Skeletal muscle satellite cell (primary cell): ENCODE results near the gene NPM3.

Source experiments
- H3K27me3 ChIP-seq: 2 replicates; pipeline ENCODE4 v1.7.0; 2013; ENCODE audit warnings: low read length; ENCODE audit not compliant: control insufficient read depth, insufficient read depth
- H3K36me3 ChIP-seq: 2 replicates; pipeline ENCODE4 v1.7.0; 2013; ENCODE audit warnings: mild to moderate bottlenecking, control low read depth, low read length; ENCODE audit not compliant: insufficient read depth
- H3K4me1 ChIP-seq: 2 replicates; pipeline ENCODE4 v1.7.0; 2013; ENCODE audit warnings: low read length; ENCODE audit not compliant: control insufficient read depth, insufficient read depth
- H3K4me2 ChIP-seq: 2 replicates; pipeline ENCODE4 v1.7.0; 2013; ENCODE audit warnings: mild to moderate bottlenecking, low read length
- H3K4me3 ChIP-seq: 2 replicates; pipeline ENCODE4 v1.7.0; 2013; ENCODE audit warnings: low read length
- H3K9ac ChIP-seq: 2 replicates; pipeline ENCODE4 v1.7.0; 2013; ENCODE audit warnings: mild to moderate bottlenecking, low read depth, low read length, moderate library complexity
- H3K9me3 ChIP-seq: replicated peaks from 2 replicates; pipeline ENCODE4 v1.7.0; 2013; ENCODE audit warnings: mild to moderate bottlenecking, control low read depth, low read length

The NPM3 gene

DNA sequence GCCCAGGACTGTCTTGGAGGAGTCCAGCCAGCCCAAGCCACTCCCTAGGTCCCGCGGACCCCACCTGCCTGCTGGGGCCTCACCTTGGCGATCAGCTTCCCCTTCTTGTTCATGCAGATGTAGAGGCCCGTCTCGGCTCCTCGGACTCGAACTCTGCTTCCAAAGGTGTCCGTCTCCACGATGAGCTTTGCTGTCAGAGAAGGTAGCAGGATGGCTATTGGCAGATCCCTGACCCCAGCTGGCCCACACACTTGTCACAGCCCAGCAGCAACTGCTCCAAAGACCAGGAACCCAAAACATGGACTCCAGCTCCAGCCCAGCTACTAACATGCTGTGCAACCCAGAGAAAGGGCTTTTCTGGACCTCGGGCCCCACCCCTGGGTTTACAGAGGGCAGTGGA is 11.9 kb downstream of the NPM3 start:
- Histone ChIP-seq H3K4me2 (no peak overlapping the region), H3K4me3 (no peak overlapping the region), H3K9me3 (no peaks in the 10 kb centered on the region), H3K36me3 (no peaks in the 10 kb centered on the region), H3K9ac (no peak overlapping the region), H3K4me1 (no peaks in the 10 kb centered on the region), H3K27me3 (peaks cover 71% of the 10 kb centered on the region)

DNA sequence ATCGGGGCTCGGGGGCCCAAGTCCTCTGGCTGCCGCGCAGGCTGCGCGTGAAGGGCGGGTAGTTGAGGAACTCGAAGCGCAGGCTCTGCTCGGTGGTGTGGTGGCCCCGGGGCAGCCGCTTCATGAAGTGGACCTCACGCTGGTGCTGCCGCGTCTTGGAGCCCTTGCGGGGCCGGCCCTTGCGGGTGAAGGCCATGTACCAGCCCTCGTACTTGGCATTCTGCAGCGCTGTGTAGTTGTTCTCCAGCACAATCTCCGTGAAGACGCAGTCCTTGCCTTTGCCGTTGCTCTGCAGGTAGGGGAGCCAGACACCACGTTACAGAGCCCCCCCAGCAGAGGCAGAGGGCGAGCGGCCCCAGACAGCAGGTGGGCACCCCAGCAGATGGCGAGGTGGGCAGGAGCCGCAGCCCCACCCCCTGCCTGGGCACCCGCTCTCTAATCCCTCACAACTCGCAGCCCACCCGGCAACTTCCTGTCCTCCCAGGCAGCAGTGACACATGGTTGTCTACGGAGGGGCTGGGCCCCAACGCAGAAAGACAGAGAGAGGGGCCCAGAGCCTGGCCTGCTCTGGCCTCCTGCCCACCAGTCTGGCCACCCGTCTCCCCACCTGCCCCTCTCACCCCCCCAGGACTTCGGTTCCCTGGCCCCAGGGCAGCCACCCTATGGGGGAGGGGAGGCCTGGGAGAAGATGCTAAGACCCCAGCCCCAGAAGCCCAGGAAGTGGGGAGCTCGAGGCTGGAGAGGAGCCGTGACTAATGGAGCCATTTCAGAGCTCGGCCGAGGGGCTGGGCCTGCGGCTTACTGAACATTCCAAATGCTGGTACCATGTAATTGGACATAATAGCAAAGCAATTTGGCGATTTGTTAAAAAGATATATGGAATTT is 12.7 kb downstream of the NPM3 start:
- no peaks in the 10 kb centered on the region for H3K4me1 ChIP-seq
- no peak overlapping the region for H3K4me2 ChIP-seq
- H3K27me3 ChIP-seq = peaks cover 77% of the 10 kb centered on the region
- no peak overlapping the region for H3K4me3 ChIP-seq
- no peak overlapping the region for H3K9ac ChIP-seq
- H3K9me3 ChIP-seq = no peaks in the 10 kb centered on the region
- no peaks in the 10 kb centered on the region for H3K36me3 ChIP-seq

DNA sequence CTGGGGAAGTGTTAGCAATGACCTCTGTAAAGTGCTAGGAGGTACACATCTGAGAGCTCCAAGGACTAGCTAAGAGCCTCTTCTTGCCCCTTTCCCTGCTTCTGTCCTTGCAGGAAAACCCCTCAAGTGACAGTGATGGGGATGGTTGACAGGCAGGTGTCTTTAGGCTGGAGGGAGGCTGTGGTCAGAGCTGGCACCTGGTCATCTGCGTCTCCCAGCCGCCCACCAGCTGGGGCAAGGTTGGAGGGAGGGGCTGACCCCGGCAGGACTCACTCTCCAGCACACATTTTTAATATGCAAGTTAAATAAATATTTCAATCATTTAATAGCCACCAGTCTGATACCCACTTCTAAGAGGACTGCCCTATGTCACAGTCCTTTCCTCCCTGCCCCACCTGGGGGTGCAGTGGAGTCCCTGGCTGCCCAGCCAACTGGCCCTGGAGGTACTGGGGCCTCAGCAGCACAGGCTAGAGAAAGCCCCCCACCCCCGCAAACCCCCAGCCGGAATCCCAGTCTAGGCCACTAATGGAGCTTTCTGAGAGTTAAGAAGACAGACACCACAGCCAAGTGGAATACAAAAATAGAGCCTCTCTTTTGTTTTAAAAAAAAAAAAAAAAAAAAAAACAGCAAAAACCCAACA is 13.6 kb downstream of the NPM3 start:
- H3K27me3 ChIP-seq = peaks cover 77% of the 10 kb centered on the region
- H3K36me3 ChIP-seq = no peaks in the 10 kb centered on the region
- no peak overlapping the region for H3K9ac ChIP-seq

DNA sequence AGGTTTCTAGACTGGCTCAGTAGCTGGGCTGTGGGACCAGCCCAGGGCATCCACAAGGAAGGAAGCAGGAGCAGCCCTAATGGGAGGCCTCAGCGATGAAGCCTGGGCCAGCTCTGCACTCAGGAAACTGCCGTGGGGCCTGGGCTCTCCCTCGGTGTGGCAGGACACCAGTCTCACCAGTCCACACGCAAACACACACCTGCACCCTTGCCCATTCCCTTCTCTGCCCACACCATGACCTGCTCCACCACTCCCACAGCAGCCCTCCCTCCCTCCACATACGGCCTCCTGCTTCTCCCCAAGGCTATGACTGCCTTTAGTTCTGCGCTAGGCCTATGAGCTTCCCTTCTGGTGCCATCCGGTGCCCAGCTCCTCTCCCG is 14.5 kb downstream of the NPM3 start:
- Histone ChIP-seq H3K4me1 (no peaks in the 10 kb centered on the region), H3K36me3 (no peaks in the 10 kb centered on the region), H3K4me2 (no peak overlapping the region), H3K4me3 (no peak overlapping the region), H3K9ac (no peak overlapping the region), H3K27me3 (peaks cover 71% of the 10 kb centered on the region), H3K9me3 (no peaks in the 10 kb centered on the region)

More for the DNA sequence above, 13.6 kb downstream of the NPM3 start:
- Histone ChIP-seq H3K4me2 (no peak overlapping the region), H3K4me3 (no peak overlapping the region), H3K4me1 (no peaks in the 10 kb centered on the region), H3K9me3 (no peaks in the 10 kb centered on the region)

DNA sequence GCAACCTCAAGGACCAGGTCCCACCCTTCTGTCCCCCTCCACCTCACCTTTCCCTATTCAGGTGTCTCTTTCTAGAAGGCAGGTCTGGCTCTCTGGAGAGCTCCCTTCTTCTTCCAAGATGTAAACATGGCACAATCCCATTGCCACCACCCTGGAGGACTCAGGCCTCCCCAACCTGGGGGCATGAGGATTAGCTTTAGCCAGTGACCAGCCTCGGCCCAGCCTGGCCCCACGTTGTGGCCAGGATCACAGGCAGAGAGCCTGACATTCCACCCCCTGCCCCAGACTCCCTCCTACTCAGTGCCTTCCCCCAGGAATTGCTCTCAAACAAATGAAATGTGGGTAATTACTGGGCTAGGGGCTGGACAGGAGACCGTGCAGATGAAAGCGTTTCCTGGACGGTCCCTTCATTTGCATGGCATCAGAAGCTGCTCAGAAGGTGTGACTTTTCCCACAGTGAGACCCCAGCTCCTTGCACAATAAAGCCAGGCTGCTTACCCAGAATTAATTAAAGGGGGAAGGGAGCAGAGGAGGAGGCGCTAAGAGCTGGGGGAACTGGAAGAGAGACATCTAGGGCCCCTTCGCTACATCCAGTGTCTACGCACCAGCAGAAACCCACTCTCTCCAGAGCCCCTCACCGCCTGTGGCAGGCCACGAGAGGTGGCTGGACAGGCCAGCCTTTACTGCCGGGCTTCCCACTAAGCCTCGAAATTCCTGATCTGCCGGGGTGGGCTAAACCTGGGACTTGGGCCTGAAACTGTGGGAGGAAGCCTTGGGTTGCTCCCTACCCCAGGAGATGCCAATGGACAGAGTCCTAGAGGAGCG is 15.1 kb downstream of the NPM3 start:
- Histone ChIP-seq H3K36me3 (no peaks in the 10 kb centered on the region), H3K9me3 (no peaks in the 10 kb centered on the region), H3K4me2 (no peak overlapping the region), H3K9ac (no peak overlapping the region), H3K4me3 (no peak overlapping the region), H3K4me1 (no peaks in the 10 kb centered on the region), H3K27me3 (peaks cover 71% of the 10 kb centered on the region)

DNA sequence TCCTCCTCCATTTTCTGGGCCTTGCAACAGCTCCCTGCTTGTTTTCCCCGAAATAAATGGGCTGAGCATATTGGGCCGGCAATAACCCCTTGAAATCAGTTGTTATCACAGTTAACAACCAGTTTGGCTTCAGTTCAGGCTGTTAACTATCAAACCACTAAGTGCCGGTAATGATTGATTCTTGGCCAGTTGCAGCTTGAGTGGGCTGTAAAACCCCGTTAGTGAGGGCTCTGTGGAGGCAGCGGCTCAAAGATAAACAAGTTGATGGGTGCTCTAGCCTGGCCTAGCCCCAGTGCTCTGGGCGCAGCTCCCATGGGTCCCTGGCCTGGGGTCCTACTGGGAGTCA is 15.7 kb downstream of the NPM3 start:
- Histone ChIP-seq H3K27me3 (peaks cover 65% of the 10 kb centered on the region), H3K4me2 (no peak overlapping the region), H3K4me3 (no peak overlapping the region), H3K36me3 (no peaks in the 10 kb centered on the region), H3K4me1 (no peaks in the 10 kb centered on the region), H3K9me3 (no peaks in the 10 kb centered on the region), H3K9ac (no peak overlapping the region)

DNA sequence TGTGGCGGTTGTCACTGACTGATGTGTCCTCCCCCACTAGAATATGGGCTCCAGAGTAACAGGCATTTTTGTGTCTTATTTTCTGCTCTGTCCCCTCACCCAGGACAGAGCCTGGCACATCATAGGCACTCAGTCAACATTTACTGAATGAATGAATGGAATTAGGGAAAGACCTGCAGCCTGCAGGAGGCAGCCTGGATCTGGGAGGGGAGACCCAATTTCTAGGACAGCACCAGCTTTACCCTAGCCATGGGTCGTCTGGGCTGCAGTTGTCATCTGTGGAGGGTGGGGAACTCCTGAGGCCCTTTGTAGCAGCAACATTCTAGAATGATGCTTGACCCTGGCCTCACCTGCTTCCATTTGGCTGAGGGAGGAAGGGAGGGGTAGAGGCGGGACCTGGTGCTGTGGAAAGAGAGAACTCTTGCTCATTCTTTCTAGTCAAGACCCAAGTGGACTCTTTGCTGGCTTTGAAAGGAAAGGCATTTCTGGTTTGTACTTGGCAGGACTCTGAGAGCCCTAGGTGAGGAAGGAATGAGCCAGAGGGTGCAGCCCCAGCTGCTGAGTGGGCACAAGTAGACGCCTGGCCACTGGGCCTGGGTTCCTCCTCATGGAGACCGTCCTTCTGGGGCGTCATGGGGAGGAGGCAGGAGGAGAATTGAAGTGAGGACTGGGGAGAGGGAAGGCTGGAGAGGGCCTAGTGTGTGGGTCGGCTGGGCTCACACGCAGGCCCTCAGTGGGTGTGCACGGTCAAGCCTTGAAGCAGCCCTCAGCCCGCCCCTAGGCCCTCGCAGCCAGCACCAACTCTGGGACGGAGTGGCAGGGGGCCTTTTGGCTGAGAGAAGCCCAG is 16.3 kb downstream of the NPM3 start:
- Histone ChIP-seq H3K4me2 (no peak overlapping the region), H3K4me3 (no peak overlapping the region), H3K4me1 (no peaks in the 10 kb centered on the region), H3K36me3 (no peaks in the 10 kb centered on the region), H3K9me3 (no peaks in the 10 kb centered on the region), H3K9ac (no peak overlapping the region), H3K27me3 (peaks cover 63% of the 10 kb centered on the region)

DNA sequence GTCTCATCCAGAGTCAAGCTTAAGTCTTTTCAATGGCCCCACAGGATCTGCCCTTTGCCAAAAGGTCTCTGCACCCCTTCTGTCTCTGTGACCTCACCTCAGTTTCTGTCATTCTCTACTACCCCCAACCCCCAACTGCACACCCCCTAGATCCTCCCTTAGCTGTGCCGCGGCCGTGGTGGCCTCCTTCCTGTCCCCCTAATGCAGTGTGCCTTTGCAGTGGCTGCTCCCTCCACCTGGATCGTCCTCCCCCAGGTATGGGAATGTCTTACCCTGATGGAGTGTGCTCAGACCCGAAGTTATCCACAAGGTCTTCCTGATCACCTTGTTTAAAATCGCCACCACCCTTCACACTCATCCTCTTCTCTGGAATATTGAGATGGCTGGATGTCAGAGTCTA is 16.9 kb downstream of the NPM3 start:
- Histone ChIP-seq H3K4me3 (no peak overlapping the region), H3K4me2 (no peak overlapping the region), H3K36me3 (no peaks in the 10 kb centered on the region), H3K9me3 (no peaks in the 10 kb centered on the region), H3K27me3 (peaks cover 60% of the 10 kb centered on the region), H3K4me1 (no peaks in the 10 kb centered on the region), H3K9ac (no peak overlapping the region)

DNA sequence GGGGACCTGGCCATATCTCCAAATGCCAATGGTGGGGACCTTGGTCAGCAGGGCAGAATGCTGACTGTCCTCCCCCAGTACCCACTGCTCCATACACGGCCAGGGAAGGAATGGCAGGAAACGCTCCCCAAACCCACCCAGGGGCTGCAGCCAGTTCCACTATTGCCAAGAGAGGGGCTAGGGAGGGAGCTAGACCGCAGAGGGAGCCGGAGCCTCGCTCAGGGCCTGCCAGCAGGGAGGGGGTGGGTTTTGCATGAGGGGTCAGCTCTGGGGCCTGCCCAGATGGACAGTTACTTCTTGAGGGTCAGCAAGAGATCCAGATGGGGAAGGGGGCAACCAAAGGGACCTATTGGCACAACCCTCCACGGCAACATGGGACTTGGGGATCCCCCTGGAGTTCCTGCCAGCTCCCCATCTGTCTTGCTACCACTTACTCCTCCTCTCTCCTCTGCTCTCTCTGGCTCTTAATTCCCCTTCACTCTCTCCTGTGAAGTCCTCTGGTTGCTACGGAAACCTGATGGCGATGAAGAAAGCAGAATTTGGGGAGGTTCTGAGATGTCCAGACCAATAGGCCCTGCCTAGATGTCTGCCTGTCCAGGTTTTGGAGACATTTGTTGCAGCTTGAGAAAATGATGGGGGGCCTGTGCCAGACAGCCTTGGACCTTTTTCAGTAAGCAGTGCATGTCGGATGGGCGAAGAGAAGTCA is 20.0 kb downstream of the NPM3 start:
- no peaks in the 10 kb centered on the region for H3K4me1 ChIP-seq
- no peak overlapping the region for H3K9ac ChIP-seq
- no peaks in the 10 kb centered on the region for H3K9me3 ChIP-seq
- no peaks in the 10 kb centered on the region for H3K36me3 ChIP-seq
- no peak overlapping the region for H3K4me3 ChIP-seq
- H3K4me2 ChIP-seq = no peak overlapping the region
- H3K27me3 ChIP-seq = peaks cover 73% of the 10 kb centered on the region

DNA sequence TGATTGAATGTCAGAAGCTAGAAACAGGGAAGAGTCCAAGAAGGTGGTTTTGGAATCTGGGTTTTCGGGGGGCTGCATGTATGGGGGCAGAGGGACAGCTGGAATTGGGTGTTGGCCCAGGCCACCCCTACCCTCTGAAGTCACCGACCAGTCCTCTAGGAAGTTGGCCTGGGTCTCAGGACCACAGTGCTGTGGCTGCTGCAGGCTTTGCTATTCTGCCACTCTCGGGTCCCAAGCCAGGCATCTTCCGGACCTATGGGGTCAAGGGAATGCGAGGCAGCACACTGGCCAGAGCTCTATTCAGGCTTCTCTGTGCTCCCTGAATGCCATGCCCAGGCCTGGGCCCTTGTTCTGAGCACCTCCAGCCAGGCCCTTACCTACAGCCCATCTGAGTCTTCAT is 20.5 kb downstream of the NPM3 start:
- Histone ChIP-seq H3K4me1 (no peaks in the 10 kb centered on the region), H3K36me3 (no peaks in the 10 kb centered on the region), H3K4me2 (no peak overlapping the region), H3K9ac (no peak overlapping the region), H3K9me3 (no peaks in the 10 kb centered on the region), H3K4me3 (no peak overlapping the region), H3K27me3 (peaks cover 71% of the 10 kb centered on the region)
